ENCODE data around the gene NHS. TPM values are rescaled to one million over a fixed set of nuclear protein-coding genes. Genes with fewer than 3 reads are reported as not detected.

The NHS gene
- polyA plus RNA-seq, 2 of the 4 experiments (the other 2 are of a cell fraction) = 3.6 to 5.0 TPM

DNA sequence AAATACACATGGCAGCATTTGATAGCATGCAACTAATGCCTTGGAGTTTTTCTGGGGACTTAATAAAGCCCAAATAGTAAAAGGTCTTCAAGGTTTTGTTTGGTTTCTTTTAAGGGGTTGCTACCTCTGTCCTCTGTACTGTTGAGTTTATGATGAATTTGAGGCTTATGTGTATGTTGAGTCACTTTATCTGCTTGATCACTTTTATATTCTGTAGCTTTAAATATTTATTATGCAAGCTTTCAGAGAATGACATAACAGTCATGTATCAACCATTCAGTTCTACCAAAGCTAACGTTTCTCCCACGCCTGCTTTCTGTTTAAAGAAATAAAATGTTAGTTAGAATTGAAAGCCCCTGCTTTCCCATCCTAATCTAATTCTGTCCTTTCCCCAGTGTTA lies 122.2 kb downstream of the NHS start:
- H3K4me1 ChIP-seq = peaks cover 80% of the 10 kb centered on the region
- H3K9me3 ChIP-seq = no peaks in the 10 kb centered on the region
- ChIA-PET CTCF (no interaction called here), POLR2A (no interaction called here)
- TF ChIP-seq SMC3 (IDR thresholded peaks at IDR 0.05) = no peak
- no peak for TF ChIP-seq NFE2L2 (conservative IDR thresholded peaks at IDR 0.05; ENCODE audit: low read length)
- TF ChIP-seq POLR2A (IDR thresholded peaks at IDR 0.05; ENCODE audit: low read length) = no peak
- TF ChIP-seq, protein P1, sequence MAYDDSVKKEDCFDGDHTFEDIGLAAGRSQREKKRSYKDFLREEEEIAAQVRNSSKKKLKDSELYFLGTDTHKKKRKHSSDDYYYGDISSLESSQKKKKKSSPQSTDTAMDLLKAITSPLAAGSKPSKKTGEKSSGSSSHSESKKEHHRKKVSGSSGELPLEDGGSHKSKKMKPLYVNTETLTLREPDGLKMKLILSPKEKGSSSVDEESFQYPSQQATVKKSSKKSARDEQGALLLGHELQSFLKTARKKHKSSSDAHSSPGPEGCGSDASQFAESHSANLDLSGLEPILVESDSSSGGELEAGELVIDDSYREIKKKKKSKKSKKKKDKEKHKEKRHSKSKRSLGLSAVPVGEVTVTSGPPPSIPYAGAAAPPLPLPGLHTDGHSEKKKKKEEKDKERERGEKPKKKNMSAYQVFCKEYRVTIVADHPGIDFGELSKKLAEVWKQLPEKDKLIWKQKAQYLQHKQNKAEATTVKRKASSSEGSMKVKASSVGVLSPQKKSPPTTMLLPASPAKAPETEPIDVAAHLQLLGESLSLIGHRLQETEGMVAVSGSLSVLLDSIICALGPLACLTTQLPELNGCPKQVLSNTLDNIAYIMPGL (CRISPR knock-in tag; IDR thresholded peaks at IDR 0.05; ENCODE audit: borderline replicate concordance) = no peak
- DNase-seq (ENCODE audit: low read depth in 1 of 2, low spot score in 1 of 2) (no peak), ATAC-seq (no peak), FAIRE-seq (peak; percentile 23)
- no peak overlapping the region for H3K4me3 ChIP-seq
- 60% methylated on average over 2 of the region's 2 CpGs for WGBS (ENCODE audit: missing lambda C conversion rate)
- H3K4me2 ChIP-seq = peak overlapping the region; percentile 30; the same call in 2 of the 3 replicates
- no peak overlapping the region for H3K27ac ChIP-seq

DNA sequence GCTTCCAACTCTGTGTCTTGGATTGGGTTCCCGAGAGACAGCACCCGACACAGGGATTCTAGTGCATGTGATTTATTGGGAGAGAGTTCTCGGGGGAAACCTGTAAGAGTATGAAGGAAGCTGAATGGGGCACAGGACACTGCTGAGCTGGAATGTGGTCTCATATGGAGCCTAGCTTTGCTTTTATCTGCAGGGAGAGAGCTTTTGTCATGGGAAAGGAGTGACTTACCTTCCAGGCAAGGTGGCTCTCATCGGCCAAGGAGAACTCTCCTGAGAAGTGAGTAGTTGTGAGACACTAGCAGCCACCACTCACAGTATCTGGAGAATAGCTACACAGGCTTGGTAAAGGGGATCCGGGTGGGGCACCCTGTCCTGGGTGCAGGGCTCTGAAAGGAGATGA lies 124.5 kb downstream of the NHS start:
- Histone ChIP-seq H3K9me3 (no peaks in the 10 kb centered on the region), H3K4me1 (peaks cover 72% of the 10 kb centered on the region), H3K4me3 (no peak overlapping the region), H3K4me2 (peak overlapping the region; percentile 70), H3K27ac (peak overlapping the region; percentile 75 to 89)
- FAIRE-seq = no peak
- TF ChIP-seq USF2 (IDR thresholded peaks at IDR 0.05) (no peak), MYC (IDR thresholded peaks at IDR 0.05; ENCODE audit: borderline replicate concordance, low read length) (no peak), SMC3 (IDR thresholded peaks at IDR 0.05) (no peak), KDM5A (IDR thresholded peaks at IDR 0.05) (no peak), CBX2 (IDR thresholded peaks at IDR 0.05; ENCODE audit: borderline replicate concordance, low read depth) (no peak), HOXA7 (CRISPR knock-in tag; IDR thresholded peaks at IDR 0.05) (no peak), NFE2L2 (conservative IDR thresholded peaks at IDR 0.05; ENCODE audit: low read length) (no peak), KDM1A (IDR thresholded peaks at IDR 0.05; ENCODE audit: low read depth) (no peak), TFCP2L1 (CRISPR knock-in tag; IDR thresholded peaks at IDR 0.05) (no peak)
- peak in 1 of 2 experiments; percentile 3; a peak in 1 of 6 replicates for ATAC-seq
- WGBS (ENCODE audit: missing lambda C conversion rate) = 79% methylated on average over 5 of the region's 5 CpGs
- POLR2A ChIA-PET = no interaction called here
- CTCF ChIA-PET = interaction anchor here (0.6 to 1.8 kb wide), 5 partner anchors 14 to 123 kb away, joined by 3 to 4 read pairs (median 3); no protein-coding TSS in a partner anchor
- DNase-seq (ENCODE audit: low read depth in 1 of 2, low spot score in 1 of 2) = no peak

- TF ChIP-seq NPAS2 (CRISPR knock-in tag; IDR thresholded peaks at IDR 0.05; ENCODE audit: borderline replicate concordance) (no peak), EP300 (IDR thresholded peaks at IDR 0.05) (peak; percentile 52 to 79; a peak in 3 of 5 replicates), JUN (IDR thresholded peaks at IDR 0.05) (peak; percentile 65 to 66; a peak in 3 of 5 replicates), BCL3 (IDR thresholded peaks at IDR 0.05) (peak; percentile 51; the same call in 1 of the 3 replicates), HOXB5 (CRISPR knock-in tag; IDR thresholded peaks at IDR 0.05) (no peak), GATA3 (IDR thresholded peaks at IDR 0.05; ENCODE audit: borderline replicate concordance) (peak; percentile 79), HES2 (IDR thresholded peaks at IDR 0.05) (peak; percentile 27; the same call in 1 of the 2 replicates), ZNF302 (CRISPR knock-in tag; IDR thresholded peaks at IDR 0.05) (no peak), TP53 (CRISPR knock-in tag; IDR thresholded peaks at IDR 0.05) (no peak), POLR2AphosphoS2 (conservative IDR thresholded peaks at IDR 0.05; ENCODE audit: low read length) (no peak), RAD21 (conservative IDR thresholded peaks at IDR 0.05 in 1 of 2, IDR thresholded peaks at IDR 0.05 in 1 of 2) (peak; percentile 12 to 29; a peak in 2 of 5 replicates), SMC3 (IDR thresholded peaks at IDR 0.05) (peak; percentile 32; the same call in 2 of the 3 replicates), JUNB (IDR thresholded peaks at IDR 0.05) (peak; percentile 80), POLR2A (IDR thresholded peaks at IDR 0.05; ENCODE audit: low read length) (no peak), NR3C1 (IDR thresholded peaks at IDR 0.05) (no peak), MAFK (IDR thresholded peaks at IDR 0.05; ENCODE audit: partially characterized antibody) (no peak), HDAC2 (IDR thresholded peaks at IDR 0.05) (no peak), FOXS1 (CRISPR knock-in tag; IDR thresholded peaks at IDR 0.05) (no peak), CEBPB (IDR thresholded peaks at IDR 0.05) (peak in 1 of 2 experiments; percentile 44; a peak in 1 of 4 replicates), FOSL2 (IDR thresholded peaks at IDR 0.05) (peak; percentile 45; the same call in 1 of the 2 replicates), FOSL2 (CRISPR knock-in tag; IDR thresholded peaks at IDR 0.05) (peak; percentile 80)
- TF ChIP-seq, protein P2, sequence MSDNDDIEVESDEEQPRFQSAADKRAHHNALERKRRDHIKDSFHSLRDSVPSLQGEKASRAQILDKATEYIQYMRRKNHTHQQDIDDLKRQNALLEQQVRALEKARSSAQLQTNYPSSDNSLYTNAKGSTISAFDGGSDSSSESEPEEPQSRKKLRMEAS (IDR thresholded peaks at IDR 0.05) = peak; percentile 22; the same call in 1 of the 2 replicates
- TF ChIP-seq, protein P3, sequence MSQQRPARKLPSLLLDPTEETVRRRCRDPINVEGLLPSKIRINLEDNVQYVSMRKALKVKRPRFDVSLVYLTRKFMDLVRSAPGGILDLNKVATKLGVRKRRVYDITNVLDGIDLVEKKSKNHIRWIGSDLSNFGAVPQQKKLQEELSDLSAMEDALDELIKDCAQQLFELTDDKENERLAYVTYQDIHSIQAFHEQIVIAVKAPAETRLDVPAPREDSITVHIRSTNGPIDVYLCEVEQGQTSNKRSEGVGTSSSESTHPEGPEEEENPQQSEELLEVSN (IDR thresholded peaks at IDR 0.05; ENCODE audit: borderline replicate concordance, low read depth) = no peak
Measured at GRCh38 chrX:17500145-17500579, 125.2 kb downstream of the NHS start.

More at GRCh38 chrX:17500145-17500579, 125.2 kb downstream of the NHS start:
- POLR2A ChIA-PET = interaction anchor here (0.7 kb wide), 1 partner anchor 123 kb away, joined by 3 read pairs; no protein-coding TSS in a partner anchor
- FAIRE-seq (peak; percentile 100), ATAC-seq (peak; percentile 93), DNase-seq (ENCODE audit: low read depth in 1 of 2, low spot score in 1 of 2) (peak; percentile 35 to 92)
- 0% methylated on average over 2 of the region's 2 CpGs for WGBS (ENCODE audit: missing lambda C conversion rate)
- CTCF ChIA-PET = interaction anchor here (1.3 to 1.8 kb wide), 3 partner anchors 13 to 124 kb away, joined by 3 to 4 read pairs (median 3); no protein-coding TSS in a partner anchor
- peak overlapping the region; percentile 75 to 89 for H3K27ac ChIP-seq
- peaks cover 66% of the 10 kb centered on the region for H3K4me1 ChIP-seq
- H3K9me3 ChIP-seq = no peaks in the 10 kb centered on the region; the same call in 2 of the 3 replicates
- H3K4me2 ChIP-seq = peak overlapping the region; percentile 70
- no peak overlapping the region for H3K4me3 ChIP-seq

Data from A549 (cell line).